AG09319 (cell line): ENCODE data around the gene GATAD1.

Experiments used
- DNase-seq: peaks from one replicate; pipeline ENCODE4 v3.0.0-alpha.2; 2010; ENCODE audit warnings: low read depth; ENCODE audit errors: extremely low read depth
- TF ChIP-seq, protein P1 (sequence below): IDR thresholded peaks from 2 replicates; pipeline ENCODE4 v1.5.1; 2011; ENCODE audit warnings: low read depth, mild to moderate bottlenecking, inconsistent platforms, low read length, moderate library complexity

Gene GATAD1

DNA sequence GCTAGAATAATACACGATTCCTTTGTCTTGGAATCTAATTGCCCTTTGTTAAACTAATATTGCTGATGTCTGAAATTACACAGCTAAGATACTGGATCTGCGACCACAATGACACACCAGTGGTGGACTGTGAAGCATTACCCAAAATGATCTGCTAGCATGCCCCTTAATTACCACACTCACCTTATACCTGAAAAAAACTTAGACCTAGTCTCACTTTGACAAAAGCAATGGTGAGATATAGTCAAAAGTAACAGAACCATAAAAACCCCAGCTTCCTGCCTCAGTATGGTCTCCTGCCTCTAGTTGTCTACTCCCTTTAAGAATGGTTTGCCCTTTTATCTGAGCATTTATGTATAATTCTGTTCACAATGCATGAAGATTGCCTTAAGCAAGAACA, 51.3 kb downstream of the GATAD1 start:
- no peak for DNase-seq

DNA sequence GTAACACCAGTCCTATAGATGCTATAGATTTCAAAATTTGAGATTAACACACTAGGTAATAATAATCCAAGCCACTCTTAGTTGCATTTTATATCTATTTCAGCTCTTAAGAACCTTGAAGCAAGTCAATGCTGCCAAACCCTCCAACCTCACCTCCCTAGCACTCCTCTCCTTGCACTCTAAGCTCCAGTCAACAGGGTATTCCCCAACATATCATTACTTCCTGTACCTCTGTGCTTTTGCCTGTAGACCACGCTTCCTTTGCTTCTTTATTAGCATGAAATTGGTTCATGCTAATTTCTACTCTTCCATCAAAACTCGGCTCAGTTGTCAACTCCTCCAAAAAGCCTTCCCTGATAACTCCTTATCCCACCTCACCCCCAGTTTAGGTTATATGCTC, 56.5 kb downstream of the GATAD1 start:
- TF ChIP-seq, protein P1, sequence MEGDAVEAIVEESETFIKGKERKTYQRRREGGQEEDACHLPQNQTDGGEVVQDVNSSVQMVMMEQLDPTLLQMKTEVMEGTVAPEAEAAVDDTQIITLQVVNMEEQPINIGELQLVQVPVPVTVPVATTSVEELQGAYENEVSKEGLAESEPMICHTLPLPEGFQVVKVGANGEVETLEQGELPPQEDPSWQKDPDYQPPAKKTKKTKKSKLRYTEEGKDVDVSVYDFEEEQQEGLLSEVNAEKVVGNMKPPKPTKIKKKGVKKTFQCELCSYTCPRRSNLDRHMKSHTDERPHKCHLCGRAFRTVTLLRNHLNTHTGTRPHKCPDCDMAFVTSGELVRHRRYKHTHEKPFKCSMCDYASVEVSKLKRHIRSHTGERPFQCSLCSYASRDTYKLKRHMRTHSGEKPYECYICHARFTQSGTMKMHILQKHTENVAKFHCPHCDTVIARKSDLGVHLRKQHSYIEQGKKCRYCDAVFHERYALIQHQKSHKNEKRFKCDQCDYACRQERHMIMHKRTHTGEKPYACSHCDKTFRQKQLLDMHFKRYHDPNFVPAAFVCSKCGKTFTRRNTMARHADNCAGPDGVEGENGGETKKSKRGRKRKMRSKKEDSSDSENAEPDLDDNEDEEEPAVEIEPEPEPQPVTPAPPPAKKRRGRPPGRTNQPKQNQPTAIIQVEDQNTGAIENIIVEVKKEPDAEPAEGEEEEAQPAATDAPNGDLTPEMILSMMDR, result no peak
- DNase-seq, result no peak

More for the DNA sequence above, 51.3 kb downstream of the GATAD1 start:
- TF ChIP-seq, protein P1, result no peak

GRCh38 chr7:92504563-92504962, 57.3 kb downstream of the GATAD1 start:
- DNase-seq, result no peak
- TF ChIP-seq, protein P1, result no peak

- TF ChIP-seq, protein P1, result no peak
Measured at GRCh38 chr7:92506363-92506762, 59.1 kb downstream of the GATAD1 start.

DNA sequence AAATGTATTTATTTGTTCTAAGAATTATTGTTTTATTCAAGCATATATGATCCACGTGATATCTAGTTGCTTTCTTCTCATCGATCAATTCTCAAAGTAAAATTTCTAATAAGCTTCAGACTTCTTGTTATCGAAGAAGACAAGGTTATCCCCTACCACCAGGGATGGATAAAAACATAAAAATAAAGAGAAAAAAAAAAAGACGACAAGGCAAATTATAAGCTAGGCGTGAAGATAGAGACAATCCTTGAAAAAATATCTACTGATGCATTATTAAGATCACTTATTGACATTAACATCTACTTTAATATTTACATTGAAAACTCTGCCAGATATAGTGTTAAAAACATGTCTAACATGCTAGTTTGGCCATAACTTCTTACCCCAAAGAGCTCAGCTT, 61.7 kb downstream of the GATAD1 start:
- TF ChIP-seq, protein P1, result no peak

More at GRCh38 chr7:92506363-92506762, 59.1 kb downstream of the GATAD1 start:
- DNase-seq, result no peak

More for the DNA sequence above, 61.7 kb downstream of the GATAD1 start:
- no peak for DNase-seq
